K562 (cell line): ENCODE measurements around the gene WDR91. TPM values are rescaled to one million over a fixed set of nuclear protein-coding genes. Genes with fewer than 3 reads are reported as not detected.
A peak's percentile ranks its signal among the peaks of the same experiment; 100 is the strongest.

ENCODE experiments used
- microRNA-seq: library from miRNA; unstranded; fragments of <30 nt; microRNA quantifications from one replicate; pipeline ENCODE4, GENCODE V29; 2018; ENCODE audit warnings: borderline microRNAs expressed
- polyA plus RNA-seq, 8 experiments: library from polyadenylated mRNA; depleted of rRNA in 4 of 8; stranded (reverse) in 5 of 8; unstranded in 3 of 8; fragments of >200 nt; fragmentation: Nextera tagmentation in 2 of 8; fragmentation: Illumina TruSeq in 1 of 8; extraction: Ambion mirVana in 2 of 8; extraction: Trizol in 1 of 8; gene quantifications; 2 replicates each; pipeline versions ENCODE4 v1.2.1 to v1.2.3, GENCODE V29; 2011 to 2014; ENCODE audit warnings: inconsistent platforms in 1 of 8, missing spikeins in 1 of 8
- small RNA-seq: library from RNA; depleted of rRNA; stranded (forward); fragments of <200 nt; gene quantifications from one replicate; pipeline ENCODE3, GENCODE V24; 2014
- total RNA-seq, 7 experiments: library from RNA; depleted of rRNA in 6 of 7; stranded (reverse); fragments of >200 nt in 6 of 7; fragmentation: Illumina TruSeq in 2 of 7; extraction: Trizol in 2 of 7; gene quantifications; 2 replicates each; pipeline versions ENCODE4 v1.2.1 to v1.2.3, GENCODE V29; 2011 to 2021; ENCODE audit warnings: low replicate concordance in 1 of 7

The WDR91 gene
- total and polyA plus RNA-seq, 9 of the 15 experiments (the other 6 are each of a cell fraction or from before 2014, with no cell fraction given) = 1.9 to 18.2 (median 9.8) TPM

Small RNA genes within 50 kb of the gene (microRNA-seq; reads per million reads assigned to microRNA genes)
- gene MIR6509 = 0.46 reads per million

Small RNA genes within 50 kb of the gene (small RNA-seq; reads per million reads assigned to genes)
- 0.40 reads per million, percentile 11 among the genes with 10 or more reads in this experiment for gene MIR6509

Other genes starting within 250 kb of the WDR91 start
- gene AGBL3, start 225.0 kb downstream of the WDR91 start, total RNA-seq (2014; rRNA removed) = 0.54 and 0.73 TPM in 2 replicates
- 1.7 and 2.4 TPM in 2 replicates for gene AGBL3, start 225.0 kb downstream of the WDR91 start, total RNA-seq (2014; rRNA removed; fragmentation: Illumina TruSeq; extraction: Trizol)
- gene AGBL3, start 225.0 kb downstream of the WDR91 start, total RNA-seq (2015; rRNA removed; fragmentation: Illumina TruSeq; extraction: Trizol) = 1.5 and 1.8 TPM in 2 replicates
- gene AGBL3, start 225.0 kb downstream of the WDR91 start, total RNA-seq (2021) = 2.1 and 2.9 TPM in 2 replicates
- gene AGBL3, start 225.0 kb downstream of the WDR91 start, polyA plus RNA-seq (2011; rRNA removed) = 1.9 and 2.5 TPM in 2 replicates
- gene AGBL3, start 225.0 kb downstream of the WDR91 start, polyA plus RNA-seq (2014; fragmentation: Illumina TruSeq; extraction: Trizol) = 2.0 TPM in 2 replicates
- gene AGBL3, start 225.0 kb downstream of the WDR91 start, polyA plus RNA-seq (2014; fragmentation: Nextera tagmentation; extraction: Ambion mirVana) = under 1 TPM; 0.71 to 0.75 TPM
- 1.4 and 1.8 TPM in 2 replicates for gene AGBL3, start 225.0 kb downstream of the WDR91 start, polyA plus RNA-seq (2014; rRNA removed)
- gene TMEM140, start 63.5 kb downstream of the WDR91 start, total RNA-seq (2014; rRNA removed) = 0.23 and 0.24 TPM in 2 replicates
- 0.15 and 0.22 TPM in 2 replicates for gene TMEM140, start 63.5 kb downstream of the WDR91 start, total RNA-seq (2014; rRNA removed; fragmentation: Illumina TruSeq; extraction: Trizol)
- gene TMEM140, start 63.5 kb downstream of the WDR91 start, total RNA-seq (2015; rRNA removed; fragmentation: Illumina TruSeq; extraction: Trizol) = 0.19 and 0.36 TPM in 2 replicates
- 0.29 and 0.33 TPM in 2 replicates for gene TMEM140, start 63.5 kb downstream of the WDR91 start, total RNA-seq (2021)
- gene TMEM140, start 63.5 kb downstream of the WDR91 start, polyA plus RNA-seq (2011; rRNA removed) = 0.03 TPM in 1 of 2 replicates, not detected in the other
- gene TMEM140, start 63.5 kb downstream of the WDR91 start, polyA plus RNA-seq (2014; fragmentation: Illumina TruSeq; extraction: Trizol) = 0.15 and 0.19 TPM in 2 replicates
- under 1 TPM; 0.35 to 0.82 TPM for gene TMEM140, start 63.5 kb downstream of the WDR91 start, polyA plus RNA-seq (2014; fragmentation: Nextera tagmentation; extraction: Ambion mirVana)
- 0.11 TPM in 1 of 2 replicates, not detected in the other for gene TMEM140, start 63.5 kb downstream of the WDR91 start, polyA plus RNA-seq (2014; rRNA removed)
- gene CYREN, start 40.8 kb downstream of the WDR91 start, total RNA-seq (2014; rRNA removed) = 108 and 116 TPM in 2 replicates
- gene CYREN, start 40.8 kb downstream of the WDR91 start, total RNA-seq (2014; rRNA removed; fragmentation: Illumina TruSeq; extraction: Trizol) = 73.8 and 79.8 TPM in 2 replicates
- gene CYREN, start 40.8 kb downstream of the WDR91 start, total RNA-seq (2015; rRNA removed; fragmentation: Illumina TruSeq; extraction: Trizol) = 94.7 and 97.3 TPM in 2 replicates
- 93.9 and 102 TPM in 2 replicates for gene CYREN, start 40.8 kb downstream of the WDR91 start, total RNA-seq (2021)
- 70.3 and 76.7 TPM in 2 replicates for gene CYREN, start 40.8 kb downstream of the WDR91 start, polyA plus RNA-seq (2011; rRNA removed)
- 88.8 and 93.4 TPM in 2 replicates for gene CYREN, start 40.8 kb downstream of the WDR91 start, polyA plus RNA-seq (2014; fragmentation: Illumina TruSeq; extraction: Trizol)
- gene CYREN, start 40.8 kb downstream of the WDR91 start, polyA plus RNA-seq (2014; fragmentation: Nextera tagmentation; extraction: Ambion mirVana) = 10 to 100 TPM; 13.9 to 25.5 TPM
- 87.2 and 91.9 TPM in 2 replicates for gene CYREN, start 40.8 kb downstream of the WDR91 start, polyA plus RNA-seq (2014; rRNA removed)
- not detected in 2 replicates for gene STRA8, start 22.3 kb upstream of the WDR91 start, total RNA-seq (2014; rRNA removed)
- gene STRA8, start 22.3 kb upstream of the WDR91 start, total RNA-seq (2014; rRNA removed; fragmentation: Illumina TruSeq; extraction: Trizol) = not detected in 2 replicates
- not detected in 2 replicates for gene STRA8, start 22.3 kb upstream of the WDR91 start, total RNA-seq (2015; rRNA removed; fragmentation: Illumina TruSeq; extraction: Trizol)
- gene STRA8, start 22.3 kb upstream of the WDR91 start, total RNA-seq (2021) = not detected in 2 replicates
- gene STRA8, start 22.3 kb upstream of the WDR91 start, polyA plus RNA-seq (2011; rRNA removed) = not detected in 2 replicates
- gene STRA8, start 22.3 kb upstream of the WDR91 start, polyA plus RNA-seq (2014; fragmentation: Illumina TruSeq; extraction: Trizol) = not detected in 2 replicates
- gene STRA8, start 22.3 kb upstream of the WDR91 start, polyA plus RNA-seq (2014; fragmentation: Nextera tagmentation; extraction: Ambion mirVana) = not detected
- gene STRA8, start 22.3 kb upstream of the WDR91 start, polyA plus RNA-seq (2014; rRNA removed) = not detected in 2 replicates